WTC11 (cell line): Measurements from ENCODE around the gene MMP24. TPM values are rescaled to one million over a fixed set of nuclear protein-coding genes. Genes with fewer than 3 reads are reported as not detected.

Experiments
- ATAC-seq: fragments of 200-7000 bp; cut with Tn5 transposase; 2 replicates; pipeline ENCODE4 v1.10.0; 2021; ENCODE audit warnings: mild to moderate bottlenecking, moderate library complexity
- CTCF ChIA-PET: fragments of 300-600 bp; sonication (Branson Sonifier 250); formaldehyde crosslinking; loops from one replicate; lab custom pipeline; 2021; ENCODE audit warnings: antibody characterized with exemption; lab: Charles Lee
- POLR2A ChIA-PET: fragments of 350-600 bp; sonication (Branson Sonifier 250); formaldehyde crosslinking; loops from one replicate; lab custom pipeline; 2021; ENCODE audit warnings: antibody characterized with exemption; lab: Charles Lee
- DNase-seq: peaks from one replicate; pipeline ENCODE4 v3.0.0; 2021; ENCODE audit warnings: low spot score
- H3K27ac Mint-ChIP-seq: 2 replicates; pipeline ENCODE4 v1.8.0; 2021; ENCODE audit warnings: mixed read lengths
- H3K27me3 Mint-ChIP-seq: 2 replicates; pipeline ENCODE4 v1.8.0; 2021; ENCODE audit warnings: low read depth, mild to moderate bottlenecking, moderate library complexity, mixed read lengths
- H3K36me3 Mint-ChIP-seq: 2 replicates; pipeline ENCODE4 v1.8.0; 2021; ENCODE audit warnings: mixed read lengths
- H3K4me1 Mint-ChIP-seq: 2 replicates; pipeline ENCODE4 v1.8.0; 2022; ENCODE audit warnings: mixed read lengths
- H3K4me3 Mint-ChIP-seq: 2 replicates; pipeline ENCODE4 v1.8.0; 2021; ENCODE audit warnings: mild to moderate bottlenecking, moderate library complexity, mixed read lengths
- H3K9me3 Mint-ChIP-seq: 2 replicates; pipeline ENCODE4 v1.8.0; 2021; ENCODE audit warnings: mixed read lengths
- ATF6 ChIP-seq: sonication (generic); formaldehyde crosslinking; IDR thresholded peaks from 2 replicates; pipeline ENCODE4 v1.8.1; 2023; ENCODE audit warnings: mild to moderate bottlenecking, missing genetic modification reagents
- CBFB ChIP-seq: sonication (generic); formaldehyde crosslinking; IDR thresholded peaks from 2 replicates; pipeline ENCODE4 v1.8.1; 2022; ENCODE audit warnings: mild to moderate bottlenecking, low read depth, missing genetic modification reagents
- CREM ChIP-seq: sonication (generic); formaldehyde crosslinking; IDR thresholded peaks from 2 replicates; pipeline ENCODE4 v1.8.1; 2022; ENCODE audit warnings: mild to moderate bottlenecking, missing genetic modification reagents, moderate library complexity
- ELF4 ChIP-seq: sonication (generic); formaldehyde crosslinking; IDR thresholded peaks from 2 replicates; pipeline ENCODE4 v1.8.1; 2022; ENCODE audit warnings: low read depth, mild to moderate bottlenecking, moderate library complexity, missing genetic modification reagents
- ERG ChIP-seq: fragments of 250-450 bp; sonication (Bioruptor Pico); IDR thresholded peaks from 2 replicates; pipeline ENCODE4 v1.8.0; 2021; ENCODE audit warnings: mild to moderate bottlenecking
- FOXP1 ChIP-seq: sonication (generic); formaldehyde crosslinking; IDR thresholded peaks from 2 replicates; pipeline ENCODE4 v1.8.0; 2022; ENCODE audit warnings: missing genetic modification reagents, mild to moderate bottlenecking, moderate library complexity, borderline replicate concordance
- HMGXB4 ChIP-seq: sonication (generic); formaldehyde crosslinking; IDR thresholded peaks from 2 replicates; pipeline ENCODE4 v1.8.1; 2023; ENCODE audit warnings: mild to moderate bottlenecking, moderate library complexity, missing genetic modification reagents
- KAT7 ChIP-seq: sonication (generic); formaldehyde crosslinking; IDR thresholded peaks from 2 replicates; pipeline ENCODE4 v1.8.1; 2023; ENCODE audit warnings: missing genetic modification reagents, mild to moderate bottlenecking, borderline replicate concordance
- NR3C1 ChIP-seq: sonication (generic); formaldehyde crosslinking; conservative IDR thresholded peaks from 2 replicates; pipeline ENCODE4 v1.8.1; 2023; ENCODE audit warnings: low read depth, mild to moderate bottlenecking, missing genetic modification reagents
- RELA ChIP-seq: sonication (generic); formaldehyde crosslinking; IDR thresholded peaks from 2 replicates; pipeline ENCODE4 v1.8.1; 2022; ENCODE audit warnings: missing genetic modification reagents, mild to moderate bottlenecking, borderline replicate concordance
- SP1 ChIP-seq: sonication (generic); formaldehyde crosslinking; conservative IDR thresholded peaks from 2 replicates; pipeline ENCODE4 v1.8.1; 2022; ENCODE audit warnings: missing genetic modification reagents
- ZBTB21 ChIP-seq: sonication (generic); formaldehyde crosslinking; IDR thresholded peaks from 2 replicates; pipeline ENCODE4 v1.8.1; 2023; ENCODE audit warnings: mild to moderate bottlenecking, missing genetic modification reagents, borderline replicate concordance
- ZNF416 ChIP-seq: fragments of 250-450 bp; sonication (Bioruptor Pico); IDR thresholded peaks from 2 replicates; pipeline ENCODE4 v1.9.0; 2021; ENCODE audit warnings: mild to moderate bottlenecking, inconsistent platforms
- total RNA-seq: library from RNA; stranded (reverse); gene quantifications from 3 replicates; pipeline ENCODE4 v1.2.3, GENCODE V29; 2021
- TF ChIP-seq, protein P1 (sequence below): sonication (generic); formaldehyde crosslinking; IDR thresholded peaks from 2 replicates; pipeline ENCODE4 v1.8.1; 2022; ENCODE audit warnings: mild to moderate bottlenecking, missing genetic modification reagents, moderate library complexity, borderline replicate concordance
- TF ChIP-seq, protein P2 (sequence below): sonication (generic); formaldehyde crosslinking; IDR thresholded peaks from 2 replicates; pipeline ENCODE4 v1.8.0; 2023; ENCODE audit warnings: missing genetic modification reagents
- TF ChIP-seq, protein P3 (sequence below): sonication (generic); formaldehyde crosslinking; IDR thresholded peaks from 2 replicates; pipeline ENCODE4 v1.8.0; 2022; ENCODE audit warnings: mild to moderate bottlenecking, missing genetic modification reagents
- TF ChIP-seq, protein P4 (sequence below): sonication (generic); formaldehyde crosslinking; IDR thresholded peaks from 2 replicates; pipeline ENCODE4 v1.8.1; 2022; ENCODE audit warnings: missing genetic modification reagents, borderline replicate concordance

The MMP24 gene
- total RNA-seq, 1 experiment from 2014 or later, result 16.8 TPM

DNA sequence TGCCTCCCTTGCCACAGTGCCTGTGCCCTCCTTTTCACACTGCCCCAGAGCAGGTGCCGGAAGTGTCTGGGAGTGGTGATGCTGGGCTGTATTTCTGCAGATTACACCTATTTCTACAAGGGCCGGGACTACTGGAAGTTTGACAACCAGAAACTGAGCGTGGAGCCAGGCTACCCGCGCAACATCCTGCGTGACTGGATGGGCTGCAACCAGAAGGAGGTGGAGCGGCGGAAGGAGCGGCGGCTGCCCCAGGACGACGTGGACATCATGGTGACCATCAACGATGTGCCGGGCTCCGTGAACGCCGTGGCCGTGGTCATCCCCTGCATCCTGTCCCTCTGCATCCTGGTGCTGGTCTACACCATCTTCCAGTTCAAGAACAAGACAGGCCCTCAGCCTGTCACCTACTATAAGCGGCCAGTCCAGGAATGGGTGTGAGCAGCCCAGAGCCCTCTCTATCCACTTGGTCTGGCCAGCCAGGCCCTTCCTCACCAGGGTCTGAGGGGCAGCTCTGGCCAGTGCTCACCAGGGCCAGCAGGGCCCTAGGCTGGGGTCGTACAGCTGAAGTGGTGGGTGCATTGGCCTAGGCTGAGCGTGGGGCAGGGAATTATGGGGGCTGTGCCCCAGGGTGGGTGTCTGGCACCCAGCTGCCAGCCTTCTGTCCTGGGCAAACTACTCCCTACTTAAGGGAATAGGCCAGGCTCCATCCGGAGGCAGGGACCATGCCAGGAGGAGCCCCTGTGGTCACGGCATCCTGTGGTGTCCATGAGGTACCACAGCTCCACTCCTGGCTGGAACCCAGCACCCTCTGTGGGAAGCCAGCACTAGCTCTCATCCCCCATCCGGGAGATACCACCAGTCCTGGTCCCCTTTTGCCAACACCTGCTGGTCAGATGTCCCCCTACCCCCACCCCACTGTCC is 47.9 kb downstream of the MMP24 start (continued):
- TF ChIP-seq HMGXB4 (CRISPR knock-in tag), result no peak

DNA sequence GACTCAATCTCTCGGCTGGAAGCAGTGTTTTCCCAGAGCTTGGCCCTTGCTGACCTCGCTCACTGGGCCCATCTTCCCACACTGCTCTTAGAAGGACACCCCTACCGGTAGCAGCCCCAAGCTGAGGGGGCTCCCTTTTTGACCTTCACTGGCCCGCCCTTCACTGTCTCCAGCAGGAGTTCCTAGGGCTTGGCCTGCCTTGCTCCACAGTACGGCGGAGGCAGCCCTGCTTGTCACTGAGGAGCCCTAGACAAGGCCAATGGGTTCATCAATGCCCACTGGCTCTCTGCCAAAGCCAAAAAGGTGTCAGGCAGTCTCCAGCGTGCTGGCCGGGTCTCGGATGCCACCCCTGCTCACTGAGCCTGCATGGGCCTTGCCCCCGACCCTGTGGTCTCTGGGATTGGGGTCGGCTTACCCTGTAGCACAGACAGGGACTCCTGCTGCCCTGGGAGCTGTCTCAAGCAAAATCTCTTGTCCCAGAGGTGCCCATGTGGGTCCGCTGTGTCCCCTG is 49.3 kb downstream of the MMP24 start:
- H3K9me3 Mint-ChIP-seq, result no peaks in the 10 kb centered on the region
- H3K36me3 Mint-ChIP-seq, result peaks cover 23% of the 10 kb centered on the region
- 0 out of 2 replicates have a peak overlapping the region, but pooled peaks have one; percentile 60 for H3K27ac Mint-ChIP-seq
- no peaks in the 10 kb centered on the region for H3K27me3 Mint-ChIP-seq
- no peak for TF ChIP-seq CREM (CRISPR knock-in tag)
- TF ChIP-seq NR3C1 (CRISPR knock-in tag), result no peak
- no peak for TF ChIP-seq SP1 (CRISPR knock-in tag)
- TF ChIP-seq, protein P1, sequence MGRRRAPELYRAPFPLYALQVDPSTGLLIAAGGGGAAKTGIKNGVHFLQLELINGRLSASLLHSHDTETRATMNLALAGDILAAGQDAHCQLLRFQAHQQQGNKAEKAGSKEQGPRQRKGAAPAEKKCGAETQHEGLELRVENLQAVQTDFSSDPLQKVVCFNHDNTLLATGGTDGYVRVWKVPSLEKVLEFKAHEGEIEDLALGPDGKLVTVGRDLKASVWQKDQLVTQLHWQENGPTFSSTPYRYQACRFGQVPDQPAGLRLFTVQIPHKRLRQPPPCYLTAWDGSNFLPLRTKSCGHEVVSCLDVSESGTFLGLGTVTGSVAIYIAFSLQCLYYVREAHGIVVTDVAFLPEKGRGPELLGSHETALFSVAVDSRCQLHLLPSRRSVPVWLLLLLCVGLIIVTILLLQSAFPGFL (CRISPR knock-in tag), result no peak
- TF ChIP-seq ZBTB21 (CRISPR knock-in tag), result no peak
- TF ChIP-seq ELF4 (CRISPR knock-in tag), result no peak
- no peak for TF ChIP-seq ZNF416 (CRISPR knock-in tag)
- TF ChIP-seq, protein P2, sequence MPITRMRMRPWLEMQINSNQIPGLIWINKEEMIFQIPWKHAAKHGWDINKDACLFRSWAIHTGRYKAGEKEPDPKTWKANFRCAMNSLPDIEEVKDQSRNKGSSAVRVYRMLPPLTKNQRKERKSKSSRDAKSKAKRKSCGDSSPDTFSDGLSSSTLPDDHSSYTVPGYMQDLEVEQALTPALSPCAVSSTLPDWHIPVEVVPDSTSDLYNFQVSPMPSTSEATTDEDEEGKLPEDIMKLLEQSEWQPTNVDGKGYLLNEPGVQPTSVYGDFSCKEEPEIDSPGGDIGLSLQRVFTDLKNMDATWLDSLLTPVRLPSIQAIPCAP (CRISPR knock-in tag), result no peak
- no peak for TF ChIP-seq RELA (CRISPR knock-in tag)
- TF ChIP-seq ERG (CRISPR knock-in tag), result no peak
- TF ChIP-seq, protein P3, sequence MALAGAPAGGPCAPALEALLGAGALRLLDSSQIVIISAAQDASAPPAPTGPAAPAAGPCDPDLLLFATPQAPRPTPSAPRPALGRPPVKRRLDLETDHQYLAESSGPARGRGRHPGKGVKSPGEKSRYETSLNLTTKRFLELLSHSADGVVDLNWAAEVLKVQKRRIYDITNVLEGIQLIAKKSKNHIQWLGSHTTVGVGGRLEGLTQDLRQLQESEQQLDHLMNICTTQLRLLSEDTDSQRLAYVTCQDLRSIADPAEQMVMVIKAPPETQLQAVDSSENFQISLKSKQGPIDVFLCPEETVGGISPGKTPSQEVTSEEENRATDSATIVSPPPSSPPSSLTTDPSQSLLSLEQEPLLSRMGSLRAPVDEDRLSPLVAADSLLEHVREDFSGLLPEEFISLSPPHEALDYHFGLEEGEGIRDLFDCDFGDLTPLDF (CRISPR knock-in tag), result no peak
- DNase-seq (no peak), ATAC-seq (no peak)
- peaks cover 28% of the 10 kb centered on the region for H3K4me1 Mint-ChIP-seq
- H3K4me3 Mint-ChIP-seq, result peak overlapping the region; percentile 96; the same call in 1 of the 2 replicates
- CTCF ChIA-PET, result interaction anchor here (1.3 to 2.4 kb wide), 2 partner anchors 28 to 130 kb away, joined by 6 to 27 read pairs; partner anchors contain the start of gene EDEM2
- POLR2A ChIA-PET, result interaction anchor here (0.7 to 1.3 kb wide), 3 partner anchors 9 to 179 kb away, joined by 4 read pairs; partner anchors contain the start of gene EIF6

DNA sequence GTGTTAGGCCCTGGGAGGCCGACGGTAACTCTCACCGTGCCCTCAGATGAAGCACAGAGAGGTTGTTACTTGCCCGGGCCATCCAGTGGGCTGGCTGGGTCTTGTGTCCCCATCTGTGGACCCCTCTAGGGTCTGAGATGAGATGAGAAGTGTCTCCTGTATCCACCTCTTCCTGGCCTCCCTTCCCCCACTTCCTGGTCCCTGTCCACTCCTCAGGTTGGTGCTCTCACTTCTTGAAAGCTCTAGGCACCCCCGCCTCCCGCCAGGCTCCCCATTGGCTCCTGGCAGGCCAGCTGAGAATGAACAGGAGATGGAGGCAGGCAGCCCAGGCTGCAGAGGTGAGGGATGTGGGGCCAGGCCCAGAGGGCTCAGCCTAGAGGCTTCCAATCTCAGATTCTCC is 49.9 kb downstream of the MMP24 start:
- Mint-ChIP-seq H3K4me3 (peak overlapping the region; percentile 96), H3K27ac (peak overlapping the region; percentile 60; the same call in 1 of the 2 replicates), H3K27me3 (no peaks in the 10 kb centered on the region), H3K36me3 (peaks cover 27% of the 10 kb centered on the region), H3K9me3 (no peaks in the 10 kb centered on the region), H3K4me1 (peaks cover 25% of the 10 kb centered on the region)
- TF ChIP-seq, protein P4, sequence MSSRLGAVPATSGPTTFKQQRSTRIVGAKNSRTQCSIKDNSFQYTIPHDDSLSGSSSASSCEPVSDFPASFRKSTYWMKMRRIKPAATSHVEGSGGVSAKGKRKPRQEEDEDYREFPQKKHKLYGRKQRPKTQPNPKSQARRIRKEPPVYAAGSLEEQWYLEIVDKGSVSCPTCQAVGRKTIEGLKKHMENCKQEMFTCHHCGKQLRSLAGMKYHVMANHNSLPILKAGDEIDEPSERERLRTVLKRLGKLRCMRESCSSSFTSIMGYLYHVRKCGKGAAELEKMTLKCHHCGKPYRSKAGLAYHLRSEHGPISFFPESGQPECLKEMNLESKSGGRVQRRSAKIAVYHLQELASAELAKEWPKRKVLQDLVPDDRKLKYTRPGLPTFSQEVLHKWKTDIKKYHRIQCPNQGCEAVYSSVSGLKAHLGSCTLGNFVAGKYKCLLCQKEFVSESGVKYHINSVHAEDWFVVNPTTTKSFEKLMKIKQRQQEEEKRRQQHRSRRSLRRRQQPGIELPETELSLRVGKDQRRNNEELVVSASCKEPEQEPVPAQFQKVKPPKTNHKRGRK, result no peak
- no peak for TF ChIP-seq ZBTB21 (CRISPR knock-in tag)
- TF ChIP-seq KAT7 (CRISPR knock-in tag), result no peak
- TF ChIP-seq CBFB (CRISPR knock-in tag), result no peak
- TF ChIP-seq FOXP1 (CRISPR knock-in tag), result no peak
- TF ChIP-seq, protein P1 (CRISPR knock-in tag), result no peak
- TF ChIP-seq ATF6, result no peak
- no peak for ATAC-seq
- POLR2A ChIA-PET, result interaction anchor here (2.0 kb wide), 1 partner anchor 129 kb away, joined by 4 read pairs; the partner anchor contains the start of gene EDEM2
- no peak for DNase-seq
- CTCF ChIA-PET, result interaction anchor here (2.4 kb wide), 1 partner anchor 130 kb away, joined by 27 read pairs; the partner anchor contains the start of gene EDEM2
